Heart right ventricle (tissue), 16 donors: ENCODE data around the gene CNDP1. TPM values are rescaled to one million over a fixed set of nuclear protein-coding genes. Genes with fewer than 3 reads are reported as not detected.

ENCODE experiments used
- ATAC-seq, 8 donors: fragments of 200-7000 bp; cut with Tn5 transposase; one replicate each; pipeline ENCODE4 v1.9.1; 2020; ENCODE audit warnings: mild to moderate bottlenecking in 8 of 8, moderate library complexity in 8 of 8, moderate number of reproducible peaks in 1 of 8
- DNase-seq, 2 donors: peaks; one replicate each; pipeline ENCODE4 v3.0.0-alpha.2; 2020
- H3K27ac ChIP-seq, 10 donors: fragments of 200-600 bp; sonication (generic) in 2 of 10; one replicate each; pipeline versions ENCODE4 v1.5.0 to v1.8.0; 2020 to 2022; ENCODE audit warnings: mild to moderate bottlenecking in 3 of 10
- H3K27me3 ChIP-seq, 7 donors: fragments of 200-600 bp; one replicate each; pipeline ENCODE4 v1.8.0; 2021 to 2022; ENCODE audit warnings: mild to moderate bottlenecking in 2 of 7
- H3K36me3 ChIP-seq, 9 donors: fragments of 200-600 bp; sonication (generic) in 1 of 9; one replicate each; pipeline versions ENCODE4 v1.5.0 to v1.8.0; 2020 to 2022; ENCODE audit warnings: mild to moderate bottlenecking in 2 of 9
- H3K4me1 ChIP-seq, 9 donors: fragments of 200-600 bp; sonication (generic) in 1 of 9; one replicate each; pipeline versions ENCODE4 v1.5.0 to v1.8.0; 2020 to 2022; ENCODE audit warnings: mild to moderate bottlenecking in 4 of 9
- H3K4me3 ChIP-seq, 10 donors: fragments of 200-600 bp; sonication (generic) in 2 of 10; one replicate each; pipeline versions ENCODE4 v1.5.0 to v1.8.0; 2020 to 2022; ENCODE audit warnings: mild to moderate bottlenecking in 7 of 10, moderate library complexity in 2 of 10
- H3K9me3 ChIP-seq, 11 donors: fragments of 200-600 bp in 10 of 11; sonication (generic) in 2 of 11; one replicate each; pipeline versions ENCODE4 v1.5.0 to v1.8.0; 2013 to 2022; ENCODE audit warnings: mild to moderate bottlenecking in 2 of 11, control low read depth in 1 of 11, moderate library complexity in 1 of 11
- WGBS, 2 donors: extraction: QIAGEN DNeasy Blood & Tissue Kit; methylation state at CpG; one replicate each; pipeline ENCODE4 v1.1.7; 2013; ENCODE audit warnings: inconsistent platforms in 1 of 2; 5-methylcytosine and 5-hydroxymethylcytosine counted together
- intact Hi-C, 10 donors: fragments of 100-400 bp; cut with DNase I; formaldehyde crosslinking; loops; one replicate each; pipeline versions ENCODE4 v1.11.1 to v1.14.2; 2022
- polyA plus RNA-seq, 2 donors: library from polyadenylated mRNA; stranded (reverse); fragments of 200-250 nt; gene quantifications; one replicate each; pipeline ENCODE4 v1.2.3, GENCODE V29; 2013
- total RNA-seq, 10 donors: library from RNA; stranded (reverse); fragmentation: NEBNext Ultra II Directional in 3 of 10; extraction: Animal tissue kit (Norgen Biotek cat#: 25700) in 3 of 10; gene quantifications; one replicate each; pipeline versions ENCODE4 v1.2.1 to v1.2.4, GENCODE V29; 2021 to 2023
- TF ChIP-seq, protein P1 (sequence below), 9 donors: fragments of 200-600 bp; sonication (generic) in 2 of 9; IDR thresholded peaks; one replicate each; pipeline versions ENCODE4 v1.5.0 to v1.8.0; 2021 to 2022; ENCODE audit warnings: antibody characterized with exemption in 9 of 9, mild to moderate bottlenecking in 5 of 9, moderate library complexity in 1 of 9
- donor health status: Arrhythmogenic right ventricular cardiomyopathy.
- donor health status: ischemic (EF 13 %, LVEDD 7.1; RV severe dilation, severe dysfunction).
- donor health status: healthy with polysubstance abuse.
- donor health status: DM: no; HTN: yes; CAD: no.
- donor health status: DM: no; HTN: no; CAD: no.
- donor health status: ischemic (EF 25% LVEDD 6.9; RV normal size, moderate dysfunction).
- donor health status: ischemic (EF 25% LVEDD 5.7; RV mildly dilated, moderate dysfunction).
- donor health status: healthy.
- donor health status: DM: yes; HTN: yes; CAD: no.
- donor health status: Ischemic cardiomyopathy.
- donor health status: ischemic (EF 35%, LVEDD 5.7; RV mildly dilated, moderate dysfunction).
- donor health status: nonischemic (EF 11% LVEDD 7.7; RV severe dilation, severe dysfunction).
- donor health status: DM: yes; HTN: yes; CAD: no.
- donor health status: PGD.
- donor health status: ischemic (EF 29% LVEDD 5.4; RV normal size, mild dysfunction).
- donor health status: nonischemic (EF 23%, LVEDD 6.1; RV moderate dilation, normal function).

CNDP1 gene
- total and polyA plus RNA-seq, 12 donors = 0.11 to 0.12 TPM; not detected in 10

DNA sequence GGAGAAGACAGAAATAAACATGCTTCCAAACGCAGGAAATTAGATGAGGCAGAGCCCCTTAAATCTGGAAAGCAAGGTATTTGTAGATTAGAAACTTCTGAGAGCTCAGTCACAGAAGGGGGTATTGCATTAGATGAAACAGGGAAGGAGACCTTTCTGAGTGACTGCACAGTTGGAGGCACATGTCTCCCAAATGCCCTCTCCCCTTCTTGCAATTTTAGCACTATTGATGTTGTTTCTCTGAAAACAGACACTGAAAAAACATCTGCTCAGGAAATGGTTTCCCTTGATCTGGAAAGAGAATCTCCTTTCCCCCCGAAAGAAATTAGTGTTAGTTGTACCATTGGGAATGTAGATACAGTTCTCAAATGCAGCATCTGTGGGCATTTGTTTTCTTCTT, 96.9 kb downstream of the CNDP1 start:
- Histone ChIP-seq H3K9me3 (no peaks in the 10 kb centered on the region), H3K4me1 (peaks cover 0 to 23% (median 0%) of the 10 kb centered on the region in 9 donors), H3K4me3 (no peak overlapping the region), H3K27me3 (no peaks in the 10 kb centered on the region), H3K36me3 (peaks cover 0 to 54% (median 5%) of the 10 kb centered on the region in 9 donors), H3K27ac (no peak overlapping the region)
- TF ChIP-seq, protein P1, sequence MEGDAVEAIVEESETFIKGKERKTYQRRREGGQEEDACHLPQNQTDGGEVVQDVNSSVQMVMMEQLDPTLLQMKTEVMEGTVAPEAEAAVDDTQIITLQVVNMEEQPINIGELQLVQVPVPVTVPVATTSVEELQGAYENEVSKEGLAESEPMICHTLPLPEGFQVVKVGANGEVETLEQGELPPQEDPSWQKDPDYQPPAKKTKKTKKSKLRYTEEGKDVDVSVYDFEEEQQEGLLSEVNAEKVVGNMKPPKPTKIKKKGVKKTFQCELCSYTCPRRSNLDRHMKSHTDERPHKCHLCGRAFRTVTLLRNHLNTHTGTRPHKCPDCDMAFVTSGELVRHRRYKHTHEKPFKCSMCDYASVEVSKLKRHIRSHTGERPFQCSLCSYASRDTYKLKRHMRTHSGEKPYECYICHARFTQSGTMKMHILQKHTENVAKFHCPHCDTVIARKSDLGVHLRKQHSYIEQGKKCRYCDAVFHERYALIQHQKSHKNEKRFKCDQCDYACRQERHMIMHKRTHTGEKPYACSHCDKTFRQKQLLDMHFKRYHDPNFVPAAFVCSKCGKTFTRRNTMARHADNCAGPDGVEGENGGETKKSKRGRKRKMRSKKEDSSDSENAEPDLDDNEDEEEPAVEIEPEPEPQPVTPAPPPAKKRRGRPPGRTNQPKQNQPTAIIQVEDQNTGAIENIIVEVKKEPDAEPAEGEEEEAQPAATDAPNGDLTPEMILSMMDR (IDR thresholded peaks at IDR 0.05) = no peak
- ATAC-seq = no peak
- DNase-seq = no peak
- WGBS, 2 donors = 70% methylated on average over 2 of the region's 2 CpGs
- intact Hi-C loops = loop anchor here in 1 of 10 donors (10.0 kb wide), 1 partner anchor 1094 kb away; no protein-coding TSS in a partner anchor

- Histone ChIP-seq H3K4me1 (peaks cover 0 to 23% (median 0%) of the 10 kb centered on the region in 9 donors), H3K4me3 (no peak overlapping the region), H3K27me3 (no peaks in the 10 kb centered on the region), H3K27ac (peak overlapping the region in 1 of 10 donors; percentile 58), H3K36me3 (peaks cover 0 to 54% (median 5%) of the 10 kb centered on the region in 9 donors), H3K9me3 (no peaks in the 10 kb centered on the region)
- no peak for DNase-seq
- intact Hi-C loops = loop anchor here in 1 of 10 donors (10.0 kb wide), 1 partner anchor 1093 kb away; no protein-coding TSS in a partner anchor
- ATAC-seq = no peak
- WGBS, 2 donors = 72 to 74% methylated on average over 13 of the region's 13 CpGs
- TF ChIP-seq, protein P1 (IDR thresholded peaks at IDR 0.05) = no peak
These were observed 97.5 kb downstream of the CNDP1 start for GRCh38 chr18:74631623-74632350.

DNA sequence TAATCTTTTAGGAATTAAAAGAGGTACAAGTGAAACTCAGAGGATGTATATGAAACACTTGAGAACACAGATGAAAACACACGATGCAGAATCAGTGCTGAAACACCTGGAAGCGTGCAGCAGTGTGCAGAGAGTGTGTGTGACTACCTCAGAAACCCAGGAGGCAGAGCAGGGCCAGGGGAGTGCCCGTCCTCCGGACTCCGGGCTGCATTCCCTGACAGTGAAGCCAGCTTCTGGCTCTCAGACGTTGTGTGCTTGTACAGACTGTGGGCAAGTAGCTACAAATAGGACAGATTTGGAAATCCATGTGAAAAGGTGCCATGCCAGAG, 98.0 kb downstream of the CNDP1 start:
- H3K9me3 ChIP-seq = no peaks in the 10 kb centered on the region
- H3K36me3 ChIP-seq = peaks cover 0 to 54% (median 5%) of the 10 kb centered on the region in 9 donors
- 82 to 96% methylated on average over 6 of the region's 6 CpGs for WGBS, 2 donors
- DNase-seq (no peak), ATAC-seq (peak in 1 of 8 donors; percentile 44)
- intact Hi-C loops = loop anchor here in 1 of 10 donors (10.0 kb wide), 1 partner anchor 1092 kb away; no protein-coding TSS in a partner anchor
- no peaks in the 10 kb centered on the region for H3K27me3 ChIP-seq
- TF ChIP-seq, protein P1 (IDR thresholded peaks at IDR 0.05) = no peak
- peak overlapping the region in 1 of 10 donors; percentile 58 for H3K27ac ChIP-seq
- H3K4me1 ChIP-seq = peaks cover 0 to 23% (median 0%) of the 10 kb centered on the region in 9 donors
- H3K4me3 ChIP-seq = no peak overlapping the region

DNA sequence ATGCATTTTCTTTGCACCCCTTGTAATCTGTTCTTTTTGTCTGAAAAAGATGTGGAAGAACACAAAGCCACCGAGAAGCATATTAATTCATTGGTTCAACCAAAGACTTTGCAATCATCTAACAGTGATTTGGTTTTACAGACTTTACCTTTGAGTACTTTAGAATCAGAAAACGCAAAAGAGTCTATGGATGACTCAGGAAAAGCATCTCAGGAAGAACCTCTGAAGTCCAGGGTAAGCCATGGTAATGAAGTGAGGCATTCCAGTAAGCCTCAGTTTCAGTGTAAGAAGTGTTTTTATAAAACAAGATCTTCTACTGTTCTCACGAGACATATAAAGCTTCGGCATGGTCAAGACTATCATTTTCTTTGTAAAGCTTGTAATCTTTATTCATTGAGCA, 98.6 kb downstream of the CNDP1 start:
- TF ChIP-seq, protein P1 (IDR thresholded peaks at IDR 0.05) = no peak
- no peak for ATAC-seq
- no peaks in the 10 kb centered on the region for H3K27me3 ChIP-seq
- H3K9me3 ChIP-seq = no peaks in the 10 kb centered on the region
- no peak overlapping the region for H3K27ac ChIP-seq
- intact Hi-C loops = loop anchor here in 1 of 10 donors (10.0 kb wide), 1 partner anchor 1092 kb away; no protein-coding TSS in a partner anchor
- no peak overlapping the region for H3K4me3 ChIP-seq
- H3K36me3 ChIP-seq = peaks cover 0 to 54% (median 5%) of the 10 kb centered on the region in 9 donors
- H3K4me1 ChIP-seq = peaks cover 0 to 23% (median 0%) of the 10 kb centered on the region in 9 donors
- 97 to 98% methylated on average over 4 of the region's 4 CpGs for WGBS, 2 donors
- no peak for DNase-seq
